Kidney epithelial cell (primary cell): ENCODE measurements around the gene HTRA1. TPM values are rescaled to one million over a fixed set of nuclear protein-coding genes. Genes with fewer than 3 reads are reported as not detected.

Experiments used
- DNase-seq: peaks from one replicate; pipeline ENCODE4 v3.0.0-alpha.2; 2010; ENCODE audit warnings: low read depth
- H3K27me3 ChIP-seq: 2 replicates; pipeline ENCODE4 v1.6.0; 2011; ENCODE audit warnings: low read length; ENCODE audit not compliant: control insufficient read depth, insufficient read depth
- H3K36me3 ChIP-seq: 2 replicates; pipeline ENCODE4 v1.5.1; 2011; ENCODE audit warnings: low read length; ENCODE audit not compliant: control insufficient read depth, insufficient read depth
- H3K4me3 ChIP-seq: 2 replicates; pipeline ENCODE4 v1.5.1; 2011; ENCODE audit warnings: low read depth, mild to moderate bottlenecking, control low read depth, low read length
- total RNA-seq: library from RNA; depleted of rRNA; stranded (reverse); fragments of >200 nt; gene quantifications from 2 replicates; pipeline ENCODE4 v1.2.3, GENCODE V29; 2015
- TF ChIP-seq, protein P1 (sequence below): IDR thresholded peaks from 2 replicates; pipeline ENCODE4 v1.5.1; 2011; ENCODE audit warnings: mild to moderate bottlenecking, moderate library complexity, low read length, control low read depth, inconsistent platforms; ENCODE audit not compliant: insufficient read depth, poor library complexity, severe bottlenecking

The HTRA1 gene
- total RNA-seq, 1 donor from 2014 or later = 110 TPM

DNA sequence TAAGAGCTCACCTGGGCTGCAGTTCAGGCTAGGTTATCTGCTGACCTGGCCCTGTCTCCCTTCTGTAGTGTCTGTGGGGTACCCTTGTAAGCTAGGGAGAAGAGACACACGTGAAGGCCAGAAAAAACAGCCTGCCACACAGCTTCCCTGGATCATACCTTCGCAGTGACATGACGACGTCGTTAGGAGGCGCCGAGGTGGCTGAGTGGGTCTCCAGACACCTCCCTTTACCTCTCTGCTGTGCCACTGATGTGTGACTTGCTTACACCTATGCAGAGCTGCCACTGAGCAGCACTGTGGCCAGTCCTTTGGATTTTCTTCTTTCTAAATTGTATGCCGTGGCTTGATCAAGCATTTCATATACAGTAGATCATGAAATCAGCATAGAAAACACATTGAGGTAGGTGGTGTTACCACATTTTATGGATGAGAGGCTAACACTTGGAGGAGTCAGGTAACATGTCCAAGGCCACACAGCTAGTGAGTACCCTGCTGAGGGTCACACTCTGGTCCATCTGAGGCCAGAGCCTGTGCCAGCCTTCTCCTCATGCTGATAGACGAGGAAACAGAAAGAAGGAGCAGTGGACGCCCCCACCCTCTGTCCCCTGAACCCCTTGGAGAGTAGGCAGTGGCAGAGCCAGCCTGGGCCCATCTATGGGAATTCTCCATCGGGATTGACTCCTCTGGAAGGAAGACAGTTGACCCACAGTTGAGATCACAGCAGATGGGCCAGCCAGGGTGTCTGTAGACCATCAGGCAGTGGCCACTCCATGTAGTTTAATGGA, 23.1 kb downstream of the HTRA1 start:
- H3K4me3 ChIP-seq = no peak overlapping the region
- no peaks in the 10 kb centered on the region for H3K27me3 ChIP-seq
- DNase-seq = no peak
- TF ChIP-seq, protein P1, sequence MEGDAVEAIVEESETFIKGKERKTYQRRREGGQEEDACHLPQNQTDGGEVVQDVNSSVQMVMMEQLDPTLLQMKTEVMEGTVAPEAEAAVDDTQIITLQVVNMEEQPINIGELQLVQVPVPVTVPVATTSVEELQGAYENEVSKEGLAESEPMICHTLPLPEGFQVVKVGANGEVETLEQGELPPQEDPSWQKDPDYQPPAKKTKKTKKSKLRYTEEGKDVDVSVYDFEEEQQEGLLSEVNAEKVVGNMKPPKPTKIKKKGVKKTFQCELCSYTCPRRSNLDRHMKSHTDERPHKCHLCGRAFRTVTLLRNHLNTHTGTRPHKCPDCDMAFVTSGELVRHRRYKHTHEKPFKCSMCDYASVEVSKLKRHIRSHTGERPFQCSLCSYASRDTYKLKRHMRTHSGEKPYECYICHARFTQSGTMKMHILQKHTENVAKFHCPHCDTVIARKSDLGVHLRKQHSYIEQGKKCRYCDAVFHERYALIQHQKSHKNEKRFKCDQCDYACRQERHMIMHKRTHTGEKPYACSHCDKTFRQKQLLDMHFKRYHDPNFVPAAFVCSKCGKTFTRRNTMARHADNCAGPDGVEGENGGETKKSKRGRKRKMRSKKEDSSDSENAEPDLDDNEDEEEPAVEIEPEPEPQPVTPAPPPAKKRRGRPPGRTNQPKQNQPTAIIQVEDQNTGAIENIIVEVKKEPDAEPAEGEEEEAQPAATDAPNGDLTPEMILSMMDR = no peak
- H3K36me3 ChIP-seq = no peaks in the 10 kb centered on the region

DNA sequence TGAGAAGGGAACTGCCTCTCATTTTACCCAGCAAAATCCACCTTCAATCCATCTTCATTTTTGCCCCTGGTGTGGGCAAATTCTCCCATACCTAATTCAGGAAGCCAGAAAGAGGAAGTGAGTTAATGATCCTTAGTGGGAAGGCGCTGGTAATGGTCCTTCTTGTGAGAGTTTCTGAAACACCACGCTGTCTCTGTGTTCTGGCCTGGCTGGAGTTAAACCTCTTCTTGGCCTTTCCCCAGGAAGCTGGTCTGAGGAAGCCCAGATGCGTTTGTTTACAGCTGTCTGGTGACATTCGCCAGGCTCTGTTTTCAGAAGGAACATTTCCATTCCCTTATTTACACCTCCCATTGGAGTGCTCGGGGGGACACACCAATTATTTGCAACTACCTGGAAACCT, 24.3 kb downstream of the HTRA1 start:
- Histone ChIP-seq H3K36me3 (no peaks in the 10 kb centered on the region), H3K4me3 (no peak overlapping the region), H3K27me3 (no peaks in the 10 kb centered on the region)
- TF ChIP-seq, protein P1 = no peak
- no peak for DNase-seq

GRCh38 chr10:122486406-122487080, 25.2 kb downstream of the HTRA1 start:
- Histone ChIP-seq H3K4me3 (no peak overlapping the region), H3K36me3 (no peaks in the 10 kb centered on the region), H3K27me3 (no peaks in the 10 kb centered on the region)
- TF ChIP-seq, protein P1 = no peak
- no peak for DNase-seq

DNA sequence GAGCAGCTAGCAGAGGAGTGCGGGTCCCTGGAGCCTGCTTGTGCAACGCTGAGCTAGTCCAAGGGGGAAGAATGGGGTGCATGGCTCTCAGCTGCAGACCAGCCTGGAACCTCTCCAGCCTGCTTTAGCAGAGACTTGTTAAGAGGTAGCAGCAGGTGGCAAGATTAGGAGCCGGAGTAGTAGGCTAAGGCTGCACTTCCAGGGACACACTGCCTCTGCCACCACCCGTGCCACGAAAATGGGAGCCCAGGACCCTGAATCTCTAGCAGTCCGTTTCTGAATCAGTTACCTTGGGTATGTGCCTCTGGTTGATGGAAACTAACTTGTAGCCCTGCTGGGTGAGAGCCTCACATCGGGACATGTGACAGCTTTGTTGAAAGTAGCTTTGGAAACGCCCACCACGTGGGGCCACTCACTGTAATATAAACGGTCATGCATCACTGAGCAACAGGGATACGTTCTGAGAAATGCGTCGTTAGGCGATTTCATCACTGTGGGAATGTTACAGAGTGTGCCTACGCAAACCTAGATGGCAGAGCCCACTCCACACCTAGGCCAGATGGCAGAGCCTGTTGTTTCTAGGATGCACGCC, 25.9 kb downstream of the HTRA1 start:
- H3K36me3 ChIP-seq = no peaks in the 10 kb centered on the region
- no peak for DNase-seq
- H3K27me3 ChIP-seq = no peaks in the 10 kb centered on the region
- TF ChIP-seq, protein P1 = no peak
- no peak overlapping the region for H3K4me3 ChIP-seq

DNA sequence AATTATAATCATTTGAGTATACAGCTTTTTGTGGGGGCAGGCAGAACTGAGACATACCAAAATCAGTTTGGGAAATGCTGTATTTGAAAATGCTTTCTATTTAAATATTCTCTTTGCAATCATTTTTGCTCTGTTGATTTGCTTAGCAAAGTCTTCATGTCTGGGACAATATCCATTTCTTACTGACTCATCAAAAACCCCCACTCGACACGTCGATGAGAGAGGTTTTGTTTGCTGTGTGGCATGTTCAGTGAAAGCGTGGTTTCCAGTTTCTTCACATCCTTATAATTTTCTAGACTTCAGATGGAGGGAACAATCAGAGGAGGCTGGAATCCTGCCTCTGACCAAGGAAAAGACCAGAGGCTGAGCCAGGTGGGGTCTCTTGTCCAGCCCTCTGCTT, 28.9 kb downstream of the HTRA1 start:
- H3K27me3 ChIP-seq = no peaks in the 10 kb centered on the region
- no peak for DNase-seq
- H3K36me3 ChIP-seq = no peaks in the 10 kb centered on the region
- TF ChIP-seq, protein P1 = no peak
- H3K4me3 ChIP-seq = no peak overlapping the region
